Neutrophil (primary cell): ENCODE results near the gene ZBTB9.
A peak's percentile ranks its signal among the peaks of the same experiment; 100 is the strongest.

Experiments used
- H3K27ac ChIP-seq: fragments of 200-600 bp; sonication (generic); 2 replicates; pipeline ENCODE4 v1.5.1; 2016; ENCODE audit warnings: mild to moderate bottlenecking, moderate library complexity
- H3K27me3 ChIP-seq: fragments of 200-600 bp; sonication (generic); 2 replicates; pipeline ENCODE4 v1.6.0; 2016; ENCODE audit warnings: mild to moderate bottlenecking
- H3K36me3 ChIP-seq: fragments of 200-600 bp; sonication (generic); 2 replicates; pipeline ENCODE4 v1.5.1; 2017
- H3K4me1 ChIP-seq, 2 experiments: fragments of 200-600 bp in 1 of 2; sonication (generic) in 1 of 2; 1 replicate in 1 of 2; 2 replicates in 1 of 2; pipeline versions ENCODE4 v1.5.1 to v1.6.1; 2013 to 2016; ENCODE audit warnings: low read depth in 1 of 2, low read length in 1 of 2, mild to moderate bottlenecking in 1 of 2, moderate library complexity in 1 of 2; ENCODE audit not compliant: control insufficient read depth in 1 of 2, insufficient read depth in 1 of 2
- H3K4me3 ChIP-seq, 2 experiments: fragments of 200-600 bp in 1 of 2; sonication (generic) in 1 of 2; 1 replicate in 1 of 2; 2 replicates in 1 of 2; pipeline ENCODE4 v1.5.1; 2013 to 2016; ENCODE audit warnings: low read depth in 1 of 2, low read length in 1 of 2, mild to moderate bottlenecking in 1 of 2, moderate library complexity in 1 of 2
- H3K9me3 ChIP-seq: fragments of 200-600 bp; sonication (generic); 2 replicates; pipeline ENCODE4 v1.5.1; 2016
- CTCF ChIP-seq: fragments of 200-600 bp; sonication (generic); IDR thresholded peaks from 2 replicates; pipeline ENCODE4 v1.5.1; 2016; ENCODE audit warnings: antibody characterized with exemption

The ZBTB9 gene

GRCh38 chr6:33445119-33445603 lies 9.2 kb upstream of the ZBTB9 start:
- no peak for TF ChIP-seq CTCF
- Histone ChIP-seq H3K36me3 (no peaks in the 10 kb centered on the region), H3K27ac (peak overlapping the region; percentile 86), H3K9me3 (no peaks in the 10 kb centered on the region), H3K4me3 (no peak overlapping the region), H3K4me1 (peaks cover 64 to 67% of the 10 kb centered on the region in 2 experiments), H3K27me3 (no peaks in the 10 kb centered on the region)

- Histone ChIP-seq H3K9me3 (no peaks in the 10 kb centered on the region), H3K4me3 (no peak overlapping the region), H3K4me1 (peaks cover 76 to 79% of the 10 kb centered on the region in 2 experiments), H3K27ac (peak overlapping the region; percentile 86), H3K27me3 (no peaks in the 10 kb centered on the region), H3K36me3 (no peaks in the 10 kb centered on the region)
- TF ChIP-seq CTCF, result no peak
These were observed 8.0 kb upstream of the ZBTB9 start for GRCh38 chr6:33446356-33446755.

- Histone ChIP-seq H3K27me3 (no peaks in the 10 kb centered on the region), H3K9me3 (no peaks in the 10 kb centered on the region), H3K27ac (peak overlapping the region; percentile 87), H3K36me3 (no peaks in the 10 kb centered on the region), H3K4me1 (peaks cover 95 to 100% of the 10 kb centered on the region in 2 experiments), H3K4me3 (peak overlapping the region; percentile 25 to 47)
- no peak for TF ChIP-seq CTCF
These were observed 3.9 kb upstream of the ZBTB9 start for GRCh38 chr6:33450434-33450833.

- H3K36me3 ChIP-seq, result no peaks in the 10 kb centered on the region
- TF ChIP-seq CTCF, result no peak
- H3K4me3 ChIP-seq, result no peak overlapping the region
- no peaks in the 10 kb centered on the region for H3K9me3 ChIP-seq
- H3K27ac ChIP-seq, result peak overlapping the region; percentile 87
- H3K4me1 ChIP-seq, result peaks cover 84 to 88% of the 10 kb centered on the region in 2 experiments
- no peaks in the 10 kb centered on the region for H3K27me3 ChIP-seq
These were observed 2.8 kb upstream of the ZBTB9 start for GRCh38 chr6:33451606-33452005.

GRCh38 chr6:33452496-33452895 lies 1.9 kb upstream of the ZBTB9 start:
- no peaks in the 10 kb centered on the region for H3K36me3 ChIP-seq
- no peaks in the 10 kb centered on the region for H3K27me3 ChIP-seq
- H3K27ac ChIP-seq, result peak overlapping the region; percentile 87
- no peak for TF ChIP-seq CTCF
- H3K4me3 ChIP-seq, result peak overlapping the region in 1 of 2 experiments; percentile 13
- peaks cover 75 to 79% of the 10 kb centered on the region in 2 experiments for H3K4me1 ChIP-seq
- H3K9me3 ChIP-seq, result no peaks in the 10 kb centered on the region
